Islet precursor cell (in vitro differentiated cells): ENCODE data around the gene IL36G.

ENCODE experiments used
- DNase-seq: peaks from one replicate; pipeline ENCODE4 v3.0.0-alpha.2; 2018

Gene IL36G

GRCh38 chr2:112973156-112973555 is 4.7 kb upstream of the IL36G start:
- DNase-seq = no peak

GRCh38 chr2:112979731-112980130 is 1.9 kb downstream of the IL36G start:
- DNase-seq = no peak

GRCh38 chr2:112980537-112980936 is 2.7 kb downstream of the IL36G start:
- DNase-seq = no peak

GRCh38 chr2:112985090-112985489 is 7.3 kb downstream of the IL36G start:
- no peak for DNase-seq

GRCh38 chr2:112989611-112990010 is 11.8 kb downstream of the IL36G start:
- DNase-seq = no peak

GRCh38 chr2:112993831-112994230 is 16.0 kb downstream of the IL36G start:
- no peak for DNase-seq

GRCh38 chr2:112994648-112995047 is 16.8 kb downstream of the IL36G start:
- no peak for DNase-seq

GRCh38 chr2:112995346-112995920 is 17.6 kb downstream of the IL36G start:
- DNase-seq = no peak

- DNase-seq = no peak
Observed at GRCh38 chr2:112996635-112997034, 18.8 kb downstream of the IL36G start.

GRCh38 chr2:112997151-112997550 is 19.3 kb downstream of the IL36G start:
- no peak for DNase-seq

GRCh38 chr2:113000436-113000835 is 22.6 kb downstream of the IL36G start:
- no peak for DNase-seq

GRCh38 chr2:113002677-113003076 is 24.9 kb downstream of the IL36G start:
- no peak for DNase-seq

- no peak for DNase-seq
Observed at GRCh38 chr2:113005030-113005509, 27.3 kb downstream of the IL36G start, which contains the start of gene IL36A. Gene IL36A (plus strand): TSS chr2:113005459. CDS start chr2:113005872, 413 bp downstream.

- no peak for DNase-seq
Observed at GRCh38 chr2:113007250-113007649, 29.4 kb downstream of the IL36G start.

GRCh38 chr2:113009622-113010021 is 31.8 kb downstream of the IL36G start:
- no peak for DNase-seq

GRCh38 chr2:113010088-113010487 is 32.3 kb downstream of the IL36G start:
- no peak for DNase-seq

- no peak for DNase-seq
Observed at GRCh38 chr2:113011108-113011507, 33.3 kb downstream of the IL36G start.

- no peak for DNase-seq
Observed at GRCh38 chr2:113012436-113013335, 34.9 kb downstream of the IL36G start.

- no peak for DNase-seq
Observed at GRCh38 chr2:113013336-113013661, 35.5 kb downstream of the IL36G start.

- DNase-seq = no peak
Observed at GRCh38 chr2:113014067-113014466, 36.3 kb downstream of the IL36G start.

- DNase-seq = no peak
Observed at GRCh38 chr2:113015042-113015441, 37.2 kb downstream of the IL36G start.

GRCh38 chr2:113015655-113016054 is 37.8 kb downstream of the IL36G start:
- no peak for DNase-seq

GRCh38 chr2:113018509-113018908 is 40.7 kb downstream of the IL36G start:
- no peak for DNase-seq

GRCh38 chr2:113021312-113021711 is 43.5 kb downstream of the IL36G start:
- no peak for DNase-seq
